WTC11 (cell line): ENCODE data around the gene PABPN1. TPM values are rescaled to one million over a fixed set of nuclear protein-coding genes. Genes with fewer than 3 reads are reported as not detected.

Source experiments
- ATAC-seq: fragments of 200-7000 bp; cut with Tn5 transposase; 2 replicates; pipeline ENCODE4 v1.10.0; 2021; ENCODE audit warnings: mild to moderate bottlenecking, moderate library complexity
- CTCF ChIA-PET: fragments of 300-600 bp; sonication (Branson Sonifier 250); formaldehyde crosslinking; loops from one replicate; lab custom pipeline; 2021; ENCODE audit warnings: antibody characterized with exemption; lab: Charles Lee
- POLR2A ChIA-PET: fragments of 350-600 bp; sonication (Branson Sonifier 250); formaldehyde crosslinking; loops from one replicate; lab custom pipeline; 2021; ENCODE audit warnings: antibody characterized with exemption; lab: Charles Lee
- DNase-seq: peaks from one replicate; pipeline ENCODE4 v3.0.0; 2021; ENCODE audit warnings: low spot score
- H3K27ac Mint-ChIP-seq: 2 replicates; pipeline ENCODE4 v1.8.0; 2021; ENCODE audit warnings: mixed read lengths
- H3K27me3 Mint-ChIP-seq: 2 replicates; pipeline ENCODE4 v1.8.0; 2021; ENCODE audit warnings: low read depth, mild to moderate bottlenecking, moderate library complexity, mixed read lengths
- H3K36me3 Mint-ChIP-seq: 2 replicates; pipeline ENCODE4 v1.8.0; 2021; ENCODE audit warnings: mixed read lengths
- H3K4me1 Mint-ChIP-seq: 2 replicates; pipeline ENCODE4 v1.8.0; 2022; ENCODE audit warnings: mixed read lengths
- H3K4me3 Mint-ChIP-seq: 2 replicates; pipeline ENCODE4 v1.8.0; 2021; ENCODE audit warnings: mild to moderate bottlenecking, moderate library complexity, mixed read lengths
- H3K9me3 Mint-ChIP-seq: 2 replicates; pipeline ENCODE4 v1.8.0; 2021; ENCODE audit warnings: mixed read lengths
- AR ChIP-seq: fragments of 250-450 bp; sonication (Bioruptor Pico); IDR thresholded peaks from 2 replicates; pipeline ENCODE4 v1.9.0; 2021; ENCODE audit warnings: mild to moderate bottlenecking
- E2F1 ChIP-seq: sonication (generic); formaldehyde crosslinking; IDR thresholded peaks from 2 replicates; pipeline ENCODE4 v1.8.0; 2022; ENCODE audit warnings: mild to moderate bottlenecking, missing genetic modification reagents
- ESRRA ChIP-seq: sonication (generic); formaldehyde crosslinking; IDR thresholded peaks from 2 replicates; pipeline ENCODE4 v1.8.1; 2022; ENCODE audit warnings: mild to moderate bottlenecking, missing genetic modification reagents, borderline replicate concordance
- FOXP1 ChIP-seq: sonication (generic); formaldehyde crosslinking; IDR thresholded peaks from 2 replicates; pipeline ENCODE4 v1.8.0; 2022; ENCODE audit warnings: missing genetic modification reagents, mild to moderate bottlenecking, moderate library complexity, borderline replicate concordance
- GTF2I ChIP-seq: fragments of 250-450 bp; sonication (Bioruptor Pico); conservative IDR thresholded peaks from 2 replicates; pipeline ENCODE4 v1.4.0; 2021; ENCODE audit warnings: mild to moderate bottlenecking
- HMGA2 ChIP-seq: fragments of 250-450 bp; sonication (Bioruptor Pico); IDR thresholded peaks from 2 replicates; pipeline ENCODE4 v1.4.0; 2021; ENCODE audit warnings: mild to moderate bottlenecking, moderate library complexity
- NR1H2 ChIP-seq: sonication (generic); formaldehyde crosslinking; IDR thresholded peaks from 2 replicates; pipeline ENCODE4 v1.9.0; 2021; ENCODE audit warnings: mild to moderate bottlenecking, moderate library complexity, missing genetic modification reagents
- NR3C1 ChIP-seq: sonication (generic); formaldehyde crosslinking; conservative IDR thresholded peaks from 2 replicates; pipeline ENCODE4 v1.8.1; 2023; ENCODE audit warnings: low read depth, mild to moderate bottlenecking, missing genetic modification reagents
- PRRX2 ChIP-seq: fragments of 250-450 bp; sonication (Bioruptor Pico); IDR thresholded peaks from 2 replicates; pipeline ENCODE4 v1.8.0; 2021; ENCODE audit warnings: mild to moderate bottlenecking
- RELA ChIP-seq: sonication (generic); formaldehyde crosslinking; IDR thresholded peaks from 2 replicates; pipeline ENCODE4 v1.8.1; 2022; ENCODE audit warnings: missing genetic modification reagents, mild to moderate bottlenecking, borderline replicate concordance
- TEAD4 ChIP-seq: sonication (generic); formaldehyde crosslinking; IDR thresholded peaks from 2 replicates; pipeline ENCODE4 v1.8.0; 2022; ENCODE audit warnings: mild to moderate bottlenecking, missing genetic modification reagents
- ZBTB43 ChIP-seq: sonication (generic); formaldehyde crosslinking; IDR thresholded peaks from 2 replicates; pipeline ENCODE4 v1.8.1; 2023; ENCODE audit warnings: mild to moderate bottlenecking, missing genetic modification reagents
- ZNF232 ChIP-seq: sonication (generic); formaldehyde crosslinking; IDR thresholded peaks from 2 replicates; pipeline ENCODE4 v1.8.0; 2022; ENCODE audit warnings: mild to moderate bottlenecking, missing genetic modification reagents
- ZNF671 ChIP-seq: fragments of 250-450 bp; sonication (Bioruptor Pico); IDR thresholded peaks from 2 replicates; pipeline ENCODE4 v1.8.0; 2021; ENCODE audit warnings: mild to moderate bottlenecking
- total RNA-seq: library from RNA; stranded (reverse); gene quantifications from 3 replicates; pipeline ENCODE4 v1.2.3, GENCODE V29; 2021
- TF ChIP-seq, protein P1 (sequence below): sonication (generic); formaldehyde crosslinking; IDR thresholded peaks from 2 replicates; pipeline ENCODE4 v1.8.0; 2023; ENCODE audit warnings: missing genetic modification reagents
- TF ChIP-seq, protein P2 (sequence below): fragments of 250-450 bp; sonication (Bioruptor Pico); conservative IDR thresholded peaks from 2 replicates; pipeline ENCODE4 v1.9.0; 2021; ENCODE audit warnings: mild to moderate bottlenecking

Gene PABPN1
- total RNA-seq, 1 experiment from 2014 or later, result 321 TPM

GRCh38 chr14:23347406-23348296 is 26.4 kb downstream of the PABPN1 start (continued):
- TF ChIP-seq, protein P1, sequence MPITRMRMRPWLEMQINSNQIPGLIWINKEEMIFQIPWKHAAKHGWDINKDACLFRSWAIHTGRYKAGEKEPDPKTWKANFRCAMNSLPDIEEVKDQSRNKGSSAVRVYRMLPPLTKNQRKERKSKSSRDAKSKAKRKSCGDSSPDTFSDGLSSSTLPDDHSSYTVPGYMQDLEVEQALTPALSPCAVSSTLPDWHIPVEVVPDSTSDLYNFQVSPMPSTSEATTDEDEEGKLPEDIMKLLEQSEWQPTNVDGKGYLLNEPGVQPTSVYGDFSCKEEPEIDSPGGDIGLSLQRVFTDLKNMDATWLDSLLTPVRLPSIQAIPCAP, result no peak
- TF ChIP-seq TEAD4 (CRISPR knock-in tag) (no peak), HMGA2 (CRISPR knock-in tag) (no peak)
- TF ChIP-seq, all 79 proteins: peak for 0

GRCh38 chr14:23348297-23348655 is 27.0 kb downstream of the PABPN1 start:
- Mint-ChIP-seq H3K9me3 (no peaks in the 10 kb centered on the region), H3K36me3 (peaks cover 10% of the 10 kb centered on the region), H3K27me3 (peaks cover 25% of the 10 kb centered on the region), H3K4me3 (no peak overlapping the region), H3K4me1 (peaks cover 17% of the 10 kb centered on the region), H3K27ac (no peak overlapping the region)
- CTCF ChIA-PET, result interaction anchor here (0.6 to 3.5 kb wide), 5 partner anchors 12 to 279 kb away, joined by 3 to 34 read pairs (median 4); partner anchors contain the start of gene IL25
- ATAC-seq (no peak), DNase-seq (no peak)
- POLR2A ChIA-PET, result no interaction called here
- no peak for TF ChIP-seq TEAD4 (CRISPR knock-in tag)
- TF ChIP-seq ZNF671, result no peak
- TF ChIP-seq E2F1 (CRISPR knock-in tag), result no peak
- TF ChIP-seq ESRRA (CRISPR knock-in tag), result no peak
- no peak for TF ChIP-seq AR (CRISPR knock-in tag)
- no peak for TF ChIP-seq GTF2I (CRISPR knock-in tag)
- TF ChIP-seq RELA (CRISPR knock-in tag), result no peak
- TF ChIP-seq, protein P2, sequence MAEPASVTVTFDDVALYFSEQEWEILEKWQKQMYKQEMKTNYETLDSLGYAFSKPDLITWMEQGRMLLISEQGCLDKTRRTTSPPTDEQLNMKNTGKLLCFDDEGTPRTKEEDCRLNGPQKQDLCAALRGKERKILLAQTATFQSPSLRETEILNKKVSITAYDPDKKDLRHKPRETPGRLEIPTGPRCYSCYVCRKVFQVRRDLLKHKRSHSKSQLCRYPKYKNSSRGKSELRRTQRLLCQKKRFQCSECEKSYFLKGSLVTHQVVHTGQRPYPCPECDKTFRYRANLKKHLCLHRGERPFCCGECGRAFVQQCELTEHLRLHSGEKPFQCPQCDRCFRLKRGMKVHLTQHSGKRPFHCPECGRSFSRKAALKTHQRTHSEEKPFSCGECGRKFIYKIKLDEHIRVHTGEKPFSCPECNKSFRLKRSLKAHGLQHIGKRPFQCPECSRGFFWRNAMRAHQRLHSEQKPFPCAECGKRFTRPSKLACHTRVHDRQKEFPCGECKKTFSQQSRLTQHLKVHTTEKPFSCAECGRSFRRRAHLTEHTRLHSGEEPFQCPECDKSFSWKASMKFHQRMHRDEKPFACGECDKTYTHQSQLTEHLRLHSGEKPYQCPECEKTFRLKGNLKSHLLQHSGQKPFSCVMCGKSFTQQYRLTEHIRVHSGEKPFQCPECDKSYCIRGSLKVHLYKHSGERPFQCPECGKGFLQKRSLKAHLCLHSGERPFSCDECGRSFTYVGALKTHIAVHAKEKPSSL, result no peak
- TF ChIP-seq NR1H2 (CRISPR knock-in tag), result no peak
- no peak for TF ChIP-seq ZBTB43
- no peak for TF ChIP-seq ZNF232
- TF ChIP-seq NR3C1, result no peak
- no peak for TF ChIP-seq FOXP1
- TF ChIP-seq PRRX2, result no peak
